BJ (cell line): Measurements from ENCODE around the gene NUDT9. TPM values are rescaled to one million over a fixed set of nuclear protein-coding genes. Genes with fewer than 3 reads are reported as not detected.

Source experiments
- CTCF ChIA-PET: fragments of 350-600 bp; formaldehyde crosslinking; extraction: SDS; loops from one replicate; lab custom pipeline; 2021; ENCODE audit warnings: antibody characterized with exemption, inconsistent platforms; lab: Yijun Ruan, JAX
- POLR2A ChIA-PET: fragments of 300-600 bp; sonication (Branson Sonifier 250); formaldehyde crosslinking; extraction: SDS; loops from one replicate; lab custom pipeline; 2021; ENCODE audit warnings: antibody characterized with exemption; lab: Charles Lee
- DNase-seq: peaks from one replicate; pipeline ENCODE4 v3.0.0-alpha.2; 2011; ENCODE audit warnings: low read depth
- H3K27me3 ChIP-seq: 2 replicates; pipeline ENCODE4 v1.6.0; 2011; ENCODE audit warnings: low read length; ENCODE audit not compliant: control insufficient read depth, insufficient read depth
- H3K36me3 ChIP-seq: 2 replicates; pipeline ENCODE4 v1.5.1; 2011; ENCODE audit warnings: low read length; ENCODE audit not compliant: control insufficient read depth, insufficient read depth
- H3K4me3 ChIP-seq: 2 replicates; pipeline ENCODE4 v1.5.1; 2011; ENCODE audit warnings: low read depth, mild to moderate bottlenecking, control low read depth, low read length
- CTCF ChIP-seq: IDR thresholded peaks from 2 replicates; pipeline ENCODE4 v1.5.1; 2011; ENCODE audit warnings: low read depth, mild to moderate bottlenecking, control low read depth, inconsistent platforms, low read length, moderate library complexity; ENCODE audit not compliant: insufficient read depth
- polyA plus RNA-seq: library from polyadenylated mRNA; depleted of rRNA; stranded (reverse); fragments of >200 nt; gene quantifications from 2 replicates; pipeline ENCODE4 v1.2.3, GENCODE V29; 2011

NUDT9 gene
- polyA plus RNA-seq, 1 experiment: 12.0 TPM

- Histone ChIP-seq H3K36me3 (no peaks in the 10 kb centered on the region), H3K27me3 (no peaks in the 10 kb centered on the region), H3K4me3 (no peak overlapping the region)
- TF ChIP-seq CTCF: no peak
- no peak for DNase-seq
- ChIA-PET CTCF (no interaction called here), POLR2A (no interaction called here)
These were observed 77.2 kb downstream of the NUDT9 start for GRCh38 chr4:87499403-87500091.

DNA sequence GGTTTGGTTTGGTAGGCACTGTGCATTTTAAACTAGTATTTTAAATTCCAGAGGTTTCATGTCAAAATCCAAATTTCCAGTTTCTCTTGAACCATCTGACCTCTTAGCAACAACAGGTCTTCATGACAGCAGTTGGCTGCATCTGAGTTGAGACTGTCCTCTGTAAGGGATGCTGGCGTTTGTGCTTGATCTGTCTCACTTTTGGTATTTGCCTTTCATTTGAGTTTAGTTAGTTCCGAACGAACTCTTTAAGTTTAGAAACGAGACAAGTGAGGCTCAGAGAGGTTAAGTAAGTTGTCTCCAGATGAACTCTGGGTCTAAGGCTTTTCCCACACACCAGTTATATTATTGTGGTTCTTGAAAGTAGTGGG lies 77.7 kb downstream of the NUDT9 start:
- ChIA-PET POLR2A (no interaction called here), CTCF (no interaction called here)
- Histone ChIP-seq H3K27me3 (no peaks in the 10 kb centered on the region), H3K36me3 (no peaks in the 10 kb centered on the region), H3K4me3 (no peak overlapping the region)
- TF ChIP-seq CTCF: no peak
- DNase-seq: no peak

GRCh38 chr4:87502580-87503238 lies 80.3 kb downstream of the NUDT9 start:
- POLR2A ChIA-PET: no interaction called here
- DNase-seq: peak; percentile 24
- CTCF ChIA-PET: no interaction called here

DNA sequence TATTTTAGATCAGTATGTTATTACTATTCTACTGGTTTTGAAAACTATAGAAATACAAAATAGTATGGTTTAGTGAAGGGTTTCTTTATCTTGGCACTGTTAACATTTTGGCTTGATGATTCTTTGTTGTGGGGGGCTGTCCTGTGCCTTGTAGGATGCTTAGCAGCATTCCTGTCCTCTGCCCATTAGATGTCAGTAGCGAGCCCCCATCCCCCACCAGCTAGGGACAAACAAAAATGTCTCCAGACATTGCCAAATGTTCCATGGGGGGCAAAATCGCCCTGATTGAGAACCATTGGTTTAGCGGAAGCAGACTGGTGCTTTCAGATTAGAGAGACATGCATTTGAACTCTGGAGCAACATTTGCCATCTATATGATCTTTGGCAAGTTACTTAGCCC lies 83.5 kb downstream of the NUDT9 start:
- CTCF ChIA-PET: no interaction called here
- Histone ChIP-seq H3K36me3 (no peaks in the 10 kb centered on the region), H3K27me3 (no peaks in the 10 kb centered on the region), H3K4me3 (no peak overlapping the region)
- POLR2A ChIA-PET: interaction anchor here (0.5 kb wide), 1 partner anchor 356 kb away, joined by 3 read pairs; no protein-coding TSS in a partner anchor
- DNase-seq: no peak
- TF ChIP-seq CTCF: no peak

More at GRCh38 chr4:87502580-87503238, 80.3 kb downstream of the NUDT9 start:
- Histone ChIP-seq H3K36me3 (no peaks in the 10 kb centered on the region), H3K4me3 (no peak overlapping the region), H3K27me3 (no peaks in the 10 kb centered on the region)
- TF ChIP-seq CTCF: no peak

- Histone ChIP-seq H3K27me3 (no peaks in the 10 kb centered on the region), H3K4me3 (no peak overlapping the region), H3K36me3 (no peaks in the 10 kb centered on the region)
- TF ChIP-seq CTCF: no peak
- ChIA-PET CTCF (no interaction called here), POLR2A (no interaction called here)
- DNase-seq: peak; percentile 95
These were observed 84.8 kb downstream of the NUDT9 start for GRCh38 chr4:87506974-87507701.
